ENCODE results near the gene ZNF786. TPM values are rescaled to one million over a fixed set of nuclear protein-coding genes. Genes with fewer than 3 reads are reported as not detected.
"Not testable (repeated sequence)": the region's sequence is repeated elsewhere in the genome, so short reads cannot be mapped to it uniquely, and the experiment has no call there.

ZNF786 gene
- total RNA-seq, 1 experiment from 2014 or later, result 4.2 TPM

DNA sequence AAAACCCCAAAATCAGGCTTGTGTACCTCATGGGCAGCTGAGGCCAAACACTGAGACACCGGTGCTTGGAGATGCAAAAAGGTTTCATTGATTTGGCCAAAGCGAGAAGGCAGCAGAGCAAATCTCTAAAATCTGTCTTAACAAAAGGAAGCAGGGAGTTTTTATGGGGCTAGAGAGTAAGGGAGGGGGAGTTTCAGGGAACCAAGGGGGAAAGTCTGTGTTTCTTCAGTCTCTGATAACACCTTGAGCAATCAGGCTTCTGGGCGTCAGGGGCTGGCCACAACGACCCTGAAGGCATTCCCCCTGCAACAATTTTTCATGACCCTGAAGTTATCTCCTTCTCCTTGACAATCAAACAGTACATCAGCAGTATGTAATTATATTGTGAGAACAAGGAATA lies 2.7 kb upstream of the ZNF786 start:
- no peaks in the 10 kb centered on the region for H3K9me3 ChIP-seq (ENCODE audit: low read length)
- no peak for DNase-seq
- H2AFZ ChIP-seq (ENCODE audit: low read length), result no peak overlapping the region
- ATAC-seq, result no peak
- no peaks in the 10 kb centered on the region for H3K9me2 ChIP-seq (replicated peaks; ENCODE audit: low read length)
- ChIA-PET CTCF (no interaction called here), POLR2A (ENCODE audit: unreplicated experiment) (no interaction called here)
- H3K27ac ChIP-seq (ENCODE audit: low read length), result no peak overlapping the region
- peaks cover 22% of the 10 kb centered on the region for H3K79me2 ChIP-seq (ENCODE audit: low read length)
- H3K4me1 ChIP-seq (ENCODE audit: insufficient read depth, low read length), result no peaks in the 10 kb centered on the region
- H3K36me3 ChIP-seq (ENCODE audit: low read depth, low read length), result no peaks in the 10 kb centered on the region
- no peak overlapping the region for H3K4me3 ChIP-seq (ENCODE audit: low read length)
- no peaks in the 10 kb centered on the region for H4K20me1 ChIP-seq (ENCODE audit: low read length)
- no peaks in the 10 kb centered on the region for H3F3A ChIP-seq (ENCODE audit: low read length, unreplicated experiment)
- BruUV-seq (replicated peaks), result no TSS peak
- TF ChIP-seq EZH2 (IDR thresholded peaks at IDR 0.05; ENCODE audit: low read length, unreplicated experiment), result no peak
- intact Hi-C loops (cut with micrococcal nuclease), result no loop called here
- no peaks in the 10 kb centered on the region for H3K27me3 ChIP-seq (ENCODE audit: low read length)
- no peak overlapping the region for H3K9ac ChIP-seq (ENCODE audit: low read length)
- no peak overlapping the region for H3K4me2 ChIP-seq (ENCODE audit: low read length)

- DNase-seq; H3K27me3 ChIP-seq (ENCODE audit: low read length); H2AFZ ChIP-seq (ENCODE audit: low read length); ATAC-seq; H3F3A ChIP-seq (ENCODE audit: low read length, unreplicated experiment); H3K4me3 ChIP-seq (ENCODE audit: low read length); H3K9ac ChIP-seq (ENCODE audit: low read length); H3K4me1 ChIP-seq (ENCODE audit: insufficient read depth, low read length); H3K4me2 ChIP-seq (ENCODE audit: low read length); H3K9me3 ChIP-seq (ENCODE audit: low read length); H3K36me3 ChIP-seq (ENCODE audit: low read depth, low read length); POLR2A ChIA-PET (ENCODE audit: unreplicated experiment); H4K20me1 ChIP-seq (ENCODE audit: low read length); H3K9me2 ChIP-seq (replicated peaks; ENCODE audit: low read length); intact Hi-C loops (cut with micrococcal nuclease); BruUV-seq (replicated peaks); H3K27ac ChIP-seq (ENCODE audit: low read length): not testable (repeated sequence)
- peaks cover 32% of the 10 kb centered on the region for H3K79me2 ChIP-seq (ENCODE audit: low read length)
- CTCF ChIA-PET, result interaction anchor here (0.6 kb wide), 1 partner anchor 55 kb away, joined by 3 read pairs; the partner anchor contains the start of gene ZNF398
These were observed 1.7 kb upstream of the ZNF786 start for GRCh38 chr7:149092244-149092643.

GRCh38 chr7:149087376-149087775 lies 3.1 kb downstream of the ZNF786 start:
- H4K20me1 ChIP-seq (ENCODE audit: low read length), result no peaks in the 10 kb centered on the region
- H3K9me3 ChIP-seq (ENCODE audit: low read length), result no peaks in the 10 kb centered on the region
- H3K36me3 ChIP-seq (ENCODE audit: low read depth, low read length), result no peaks in the 10 kb centered on the region
- H3K9ac ChIP-seq (ENCODE audit: low read length), result no peak overlapping the region
- no peak overlapping the region for H3K27ac ChIP-seq (ENCODE audit: low read length)
- no peak overlapping the region for H3K4me2 ChIP-seq (ENCODE audit: low read length)
- no peak overlapping the region for H2AFZ ChIP-seq (ENCODE audit: low read length)
- DNase-seq, result no peak
- no peaks in the 10 kb centered on the region for H3F3A ChIP-seq (ENCODE audit: low read length, unreplicated experiment)
- H3K27me3 ChIP-seq (ENCODE audit: low read length), result no peaks in the 10 kb centered on the region
- H3K79me2 ChIP-seq (ENCODE audit: low read length), result peaks cover 39% of the 10 kb centered on the region
- no peak for TF ChIP-seq EZH2phosphoT487 (IDR thresholded peaks at IDR 0.05; ENCODE audit: borderline replicate concordance, low read length)
- TF ChIP-seq CTCF (conservative IDR thresholded peaks at IDR 0.05; ENCODE audit: low read depth, low read length), result no peak
- no peak for TF ChIP-seq EZH2 (IDR thresholded peaks at IDR 0.05; ENCODE audit: low read length, unreplicated experiment)
- H3K4me1 ChIP-seq (ENCODE audit: insufficient read depth, low read length), result no peaks in the 10 kb centered on the region
- ChIA-PET CTCF (no interaction called here), POLR2A (ENCODE audit: unreplicated experiment) (no interaction called here)
- no peak for ATAC-seq
- BruUV-seq (replicated peaks), result no TSS peak
- H3K4me3 ChIP-seq (ENCODE audit: low read length), result no peak overlapping the region
- H3K9me2 ChIP-seq (replicated peaks; ENCODE audit: low read length), result no peaks in the 10 kb centered on the region
- intact Hi-C loops (cut with micrococcal nuclease), result no loop called here

DNA sequence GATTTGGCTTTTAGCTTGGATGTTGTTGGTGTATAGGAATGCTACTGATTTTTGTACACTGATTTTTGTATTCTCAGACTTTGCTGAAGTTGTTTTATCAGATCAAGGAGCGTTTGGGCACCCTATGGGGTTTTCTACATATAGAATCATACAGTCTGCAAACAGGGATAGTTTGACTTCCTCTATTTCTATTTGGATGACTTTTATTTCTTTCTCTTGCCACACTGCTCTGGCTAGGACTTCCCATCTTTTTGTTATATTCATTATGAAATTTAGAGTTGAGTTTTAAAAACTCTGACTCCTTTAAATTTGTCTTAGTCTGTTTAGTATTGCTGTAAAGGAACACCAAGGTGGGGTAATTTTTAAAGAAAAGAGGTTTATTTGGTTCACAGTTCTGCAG lies 4.7 kb downstream of the ZNF786 start:
- Histone ChIP-seq H2AFZ (ENCODE audit: low read length) (no peak overlapping the region), H3F3A (ENCODE audit: low read length, unreplicated experiment) (no peaks in the 10 kb centered on the region), H3K27me3 (ENCODE audit: low read length) (no peaks in the 10 kb centered on the region), H3K4me3 (ENCODE audit: low read length) (no peak overlapping the region), H3K9me3 (ENCODE audit: low read length) (no peaks in the 10 kb centered on the region), H3K4me2 (ENCODE audit: low read length) (no peak overlapping the region), H3K36me3 (ENCODE audit: low read depth, low read length) (no peaks in the 10 kb centered on the region), H3K27ac (ENCODE audit: low read length) (no peak overlapping the region), H3K79me2 (ENCODE audit: low read length) (peaks cover 39% of the 10 kb centered on the region), H4K20me1 (ENCODE audit: low read length) (no peaks in the 10 kb centered on the region), H3K4me1 (ENCODE audit: insufficient read depth, low read length) (no peaks in the 10 kb centered on the region), H3K9me2 (replicated peaks; ENCODE audit: low read length) (no peaks in the 10 kb centered on the region), H3K9ac (ENCODE audit: low read length) (no peak overlapping the region)
- BruUV-seq (replicated peaks), result no TSS peak
- DNase-seq (no peak), ATAC-seq (no peak)
- TF ChIP-seq EZH2phosphoT487 (IDR thresholded peaks at IDR 0.05; ENCODE audit: borderline replicate concordance, low read length) (no peak), CTCF (conservative IDR thresholded peaks at IDR 0.05; ENCODE audit: low read depth, low read length) (no peak), EZH2 (IDR thresholded peaks at IDR 0.05; ENCODE audit: low read length, unreplicated experiment) (no peak)
- ChIA-PET POLR2A (ENCODE audit: unreplicated experiment) (no interaction called here), CTCF (no interaction called here)
- intact Hi-C loops (cut with micrococcal nuclease), result no loop called here
